Urinary bladder (tissue), 4 donors: Measurements from ENCODE around the gene TMEM244. TPM values are rescaled to one million over a fixed set of nuclear protein-coding genes. Genes with fewer than 3 reads are reported as not detected.

Source experiments
- DNase-seq: peaks from one replicate; pipeline ENCODE4 v3.0.0-alpha.2; 2015; ENCODE audit errors: extremely low spot score
- H3K27ac ChIP-seq: one replicate; pipeline ENCODE4 v1.5.1; 2013; ENCODE audit warnings: low read depth, mild to moderate bottlenecking, moderate library complexity
- H3K36me3 ChIP-seq: one replicate; pipeline ENCODE4 v1.6.1; 2013; ENCODE audit warnings: mild to moderate bottlenecking, moderate library complexity; ENCODE audit not compliant: insufficient read depth
- H3K4me1 ChIP-seq: one replicate; pipeline ENCODE4 v1.6.1; 2013; ENCODE audit warnings: mild to moderate bottlenecking, moderate library complexity; ENCODE audit not compliant: insufficient read depth
- H3K4me3 ChIP-seq: one replicate; pipeline ENCODE4 v1.5.1; 2013; ENCODE audit warnings: low read depth, low read length
- WGBS: extraction: QIAGEN DNeasy Blood & Tissue Kit; methylation state at CpG from one replicate; pipeline ENCODE4 v1.1.7; 2013; 5-methylcytosine and 5-hydroxymethylcytosine counted together
- polyA plus RNA-seq: library from polyadenylated mRNA; stranded (reverse); fragments of 200-250 nt; gene quantifications from one replicate; pipeline ENCODE4 v1.2.3, GENCODE V29; 2013
- total RNA-seq: library from RNA; depleted of rRNA; stranded (reverse); fragments of >200 nt; gene quantifications from one replicate; pipeline ENCODE4 v1.2.3, GENCODE V29; 2014
- donor health status: healthy with polysubstance abuse.
- donor health status: healthy.

Gene TMEM244
- not detected for total RNA-seq
- polyA plus RNA-seq: not detected

DNA sequence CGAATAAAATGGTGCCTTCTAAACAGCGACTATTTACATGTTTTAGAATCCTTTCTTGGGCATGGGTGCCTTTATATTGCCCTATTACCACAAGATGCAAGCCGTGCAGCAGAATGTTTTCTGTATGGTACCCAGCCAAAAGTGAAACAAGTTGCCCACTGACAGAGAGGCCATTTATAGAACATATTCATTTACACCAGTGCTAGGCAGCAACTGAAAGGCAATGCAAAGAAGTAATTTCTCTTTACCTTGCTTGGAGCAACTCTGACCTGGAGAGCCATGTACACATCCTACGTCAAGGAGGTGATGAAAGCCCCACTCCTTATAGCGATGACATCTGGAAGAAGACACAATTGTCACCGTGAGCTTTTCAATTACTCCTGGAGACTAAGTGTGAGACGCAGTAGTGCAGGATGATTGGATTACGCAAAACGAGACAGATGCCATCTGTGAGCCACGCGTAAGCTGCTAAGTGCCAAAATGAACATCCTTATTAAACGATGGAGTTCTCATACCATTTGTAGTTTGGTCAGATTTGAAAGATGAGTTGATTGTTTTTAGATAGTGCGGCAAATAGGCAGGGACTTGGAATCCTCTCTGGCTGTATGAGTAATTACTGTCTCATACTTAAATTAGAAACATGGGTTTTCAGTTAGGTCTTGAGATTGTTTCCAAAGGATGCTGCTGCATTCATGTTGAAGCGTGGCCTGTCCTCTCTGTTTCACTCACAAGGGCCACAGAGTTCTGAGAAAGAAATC, at the start of gene TMEM244:
Gene TMEM244 (minus strand): TSS at position 408 of the 758 bp plus-strand sequence. CDS start 127 bp downstream, at position 281.
- DNase-seq: no peak
- Histone ChIP-seq H3K4me3 (no peak within 1 kb of the TSS), H3K4me1 (no peaks in the 10 kb centered on the region), H3K36me3 (no peaks in the 10 kb centered on the region), H3K27ac (no peak within 1 kb of the TSS)
- WGBS: 77% methylated on average over 14 of the region's 14 CpGs

DNA sequence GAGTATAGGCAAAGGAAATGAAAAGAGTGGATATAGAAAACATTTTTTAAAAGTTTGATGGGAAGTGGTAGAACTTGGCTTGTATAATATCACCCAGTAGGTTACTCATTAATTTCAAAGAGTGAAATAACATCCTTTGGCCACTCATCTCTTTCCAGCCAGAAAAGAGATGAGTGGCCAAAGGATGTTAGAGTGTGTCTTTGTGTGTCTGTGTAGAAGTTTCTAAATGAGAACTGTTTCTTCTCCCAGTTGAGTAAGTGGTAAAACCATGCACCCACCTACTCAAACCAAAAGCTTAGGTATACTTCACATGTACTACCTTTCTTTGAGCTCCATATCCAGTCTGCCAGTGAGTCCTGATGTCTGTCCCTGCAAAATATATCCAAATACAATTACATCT, 47.7 kb upstream of the TMEM244 start:
- no peak overlapping the region for H3K27ac ChIP-seq
- no peak for DNase-seq
- no peak overlapping the region for H3K4me3 ChIP-seq
- no peaks in the 10 kb centered on the region for H3K36me3 ChIP-seq
- H3K4me1 ChIP-seq: no peaks in the 10 kb centered on the region

- Histone ChIP-seq H3K36me3 (no peaks in the 10 kb centered on the region), H3K27ac (no peak overlapping the region), H3K4me3 (no peak overlapping the region), H3K4me1 (no peaks in the 10 kb centered on the region)
- no peak for DNase-seq
- 89% methylated on average over 2 of the region's 2 CpGs for WGBS
Observed at GRCh38 chr6:129908356-129908755, 47.2 kb upstream of the TMEM244 start.

- no peak overlapping the region for H3K4me3 ChIP-seq
- WGBS: 78% methylated on average over 3 of the region's 3 CpGs
- no peak overlapping the region for H3K27ac ChIP-seq
- no peaks in the 10 kb centered on the region for H3K36me3 ChIP-seq
- no peak for DNase-seq
- H3K4me1 ChIP-seq: no peaks in the 10 kb centered on the region
Observed at GRCh38 chr6:129906515-129907077, 45.5 kb upstream of the TMEM244 start.

DNA sequence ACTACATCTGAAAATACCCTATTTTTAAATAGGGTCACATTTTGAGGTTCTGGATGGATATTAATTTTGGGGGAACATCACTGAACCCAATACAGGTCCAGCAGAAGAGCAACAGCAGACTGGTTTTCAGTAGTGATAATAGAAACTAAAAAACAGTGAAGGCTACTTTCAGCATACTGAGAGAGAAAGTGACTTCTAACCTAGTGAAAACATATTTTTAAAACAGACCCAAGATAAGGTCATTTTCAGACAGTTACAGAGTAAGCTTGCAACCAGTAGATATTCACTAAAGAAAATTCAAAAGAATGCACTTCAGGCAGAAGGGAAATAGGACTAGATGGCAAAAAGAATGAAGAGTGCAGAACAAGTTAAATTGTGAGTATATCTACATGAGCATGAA, 42.0 kb upstream of the TMEM244 start:
- Histone ChIP-seq H3K27ac (no peak overlapping the region), H3K4me1 (no peaks in the 10 kb centered on the region), H3K36me3 (no peaks in the 10 kb centered on the region), H3K4me3 (no peak overlapping the region)
- DNase-seq: no peak

DNA sequence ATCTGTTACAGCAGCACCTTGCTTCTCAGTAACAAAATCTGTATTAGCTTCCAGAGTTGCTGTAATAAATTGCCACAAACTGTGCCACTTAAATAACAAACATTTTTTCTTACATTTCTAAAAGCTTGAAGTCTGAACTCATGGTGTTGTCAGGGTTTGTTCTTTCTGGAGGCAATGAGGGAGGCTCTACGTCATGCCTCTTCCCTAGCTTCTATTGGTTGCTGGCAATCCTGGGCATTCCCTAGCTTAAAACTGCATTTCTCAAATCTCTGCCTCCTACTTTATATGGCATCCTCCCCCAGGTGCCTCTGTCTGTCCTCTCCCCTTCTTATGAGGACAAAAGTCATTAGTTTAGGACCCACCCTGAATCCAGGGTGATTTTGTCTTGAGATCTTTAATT, 41.6 kb upstream of the TMEM244 start:
- Histone ChIP-seq H3K36me3 (no peaks in the 10 kb centered on the region), H3K27ac (no peak overlapping the region), H3K4me3 (no peak overlapping the region), H3K4me1 (no peaks in the 10 kb centered on the region)
- no peak for DNase-seq
- WGBS: 86% methylated on average over 1 of the region's 1 CpG

DNA sequence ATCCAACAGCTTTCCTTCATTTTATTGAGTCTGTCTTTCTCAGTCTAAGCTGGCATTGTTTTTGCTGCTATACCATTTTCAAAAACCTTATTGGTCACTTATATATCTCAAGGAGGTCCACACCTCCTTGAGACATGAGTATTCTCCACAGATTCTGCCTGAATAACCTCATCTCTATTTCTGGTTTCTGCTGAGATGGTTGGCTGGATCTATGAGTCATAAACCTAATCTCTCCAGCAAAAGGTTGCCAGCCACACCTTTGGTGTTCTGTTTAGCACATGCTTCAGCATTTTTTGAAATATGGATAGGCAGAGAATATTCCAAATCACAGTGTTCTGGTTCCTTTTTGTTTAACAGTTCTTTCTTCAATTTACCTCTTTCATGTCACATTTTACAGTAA, 40.8 kb upstream of the TMEM244 start:
- Histone ChIP-seq H3K27ac (no peak overlapping the region), H3K36me3 (no peaks in the 10 kb centered on the region), H3K4me3 (no peak overlapping the region), H3K4me1 (no peaks in the 10 kb centered on the region)
- DNase-seq: no peak

GRCh38 chr6:129895692-129896091, 34.6 kb upstream of the TMEM244 start:
- H3K4me3 ChIP-seq: no peak overlapping the region
- H3K27ac ChIP-seq: no peak overlapping the region
- DNase-seq: no peak
- no peaks in the 10 kb centered on the region for H3K36me3 ChIP-seq
- no peaks in the 10 kb centered on the region for H3K4me1 ChIP-seq

GRCh38 chr6:129894921-129895320, 33.8 kb upstream of the TMEM244 start:
- 89% methylated on average over 3 of the region's 3 CpGs for WGBS
- Histone ChIP-seq H3K4me3 (no peak overlapping the region), H3K4me1 (no peaks in the 10 kb centered on the region), H3K36me3 (no peaks in the 10 kb centered on the region), H3K27ac (no peak overlapping the region)
- no peak for DNase-seq

- Histone ChIP-seq H3K36me3 (no peaks in the 10 kb centered on the region), H3K4me1 (no peaks in the 10 kb centered on the region), H3K27ac (no peak overlapping the region), H3K4me3 (no peak overlapping the region)
- no peak for DNase-seq
Observed at GRCh38 chr6:129893640-129894039, 32.5 kb upstream of the TMEM244 start.

DNA sequence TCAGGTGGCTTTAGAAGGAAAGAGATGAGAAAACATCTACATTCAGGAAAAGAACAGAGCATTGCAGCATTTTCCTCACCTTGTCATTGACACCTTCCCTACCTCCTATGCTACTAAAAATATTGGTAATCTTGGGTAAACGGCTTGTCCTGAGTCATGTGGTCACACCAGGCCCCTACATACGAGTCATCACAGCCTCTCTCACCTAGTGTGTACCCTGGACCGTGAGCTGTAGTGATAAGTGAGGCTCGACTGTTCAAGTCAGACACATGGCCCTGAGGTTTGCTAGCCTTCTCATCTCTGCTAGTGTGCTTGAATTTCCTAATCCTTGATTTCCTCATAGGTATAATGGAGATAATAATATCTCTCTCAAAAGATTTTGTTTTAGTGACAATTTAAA, 29.6 kb upstream of the TMEM244 start:
- H3K36me3 ChIP-seq: no peaks in the 10 kb centered on the region
- H3K4me3 ChIP-seq: no peak overlapping the region
- no peaks in the 10 kb centered on the region for H3K4me1 ChIP-seq
- no peak overlapping the region for H3K27ac ChIP-seq
- DNase-seq: no peak
- 53% methylated on average over 4 of the region's 4 CpGs for WGBS

- no peak overlapping the region for H3K27ac ChIP-seq
- H3K36me3 ChIP-seq: no peaks in the 10 kb centered on the region
- WGBS: 57% methylated on average over 2 of the region's 2 CpGs
- H3K4me1 ChIP-seq: no peaks in the 10 kb centered on the region
- H3K4me3 ChIP-seq: no peak overlapping the region
- DNase-seq: no peak
Observed at GRCh38 chr6:129890164-129890563, 29.0 kb upstream of the TMEM244 start.

- H3K36me3 ChIP-seq: no peaks in the 10 kb centered on the region
- H3K4me3 ChIP-seq: no peak overlapping the region
- DNase-seq: no peak
- H3K27ac ChIP-seq: no peak overlapping the region
- no peaks in the 10 kb centered on the region for H3K4me1 ChIP-seq
- WGBS: 89% methylated on average over 1 of the region's 1 CpG
Observed at GRCh38 chr6:129889580-129889979, 28.5 kb upstream of the TMEM244 start.

DNA sequence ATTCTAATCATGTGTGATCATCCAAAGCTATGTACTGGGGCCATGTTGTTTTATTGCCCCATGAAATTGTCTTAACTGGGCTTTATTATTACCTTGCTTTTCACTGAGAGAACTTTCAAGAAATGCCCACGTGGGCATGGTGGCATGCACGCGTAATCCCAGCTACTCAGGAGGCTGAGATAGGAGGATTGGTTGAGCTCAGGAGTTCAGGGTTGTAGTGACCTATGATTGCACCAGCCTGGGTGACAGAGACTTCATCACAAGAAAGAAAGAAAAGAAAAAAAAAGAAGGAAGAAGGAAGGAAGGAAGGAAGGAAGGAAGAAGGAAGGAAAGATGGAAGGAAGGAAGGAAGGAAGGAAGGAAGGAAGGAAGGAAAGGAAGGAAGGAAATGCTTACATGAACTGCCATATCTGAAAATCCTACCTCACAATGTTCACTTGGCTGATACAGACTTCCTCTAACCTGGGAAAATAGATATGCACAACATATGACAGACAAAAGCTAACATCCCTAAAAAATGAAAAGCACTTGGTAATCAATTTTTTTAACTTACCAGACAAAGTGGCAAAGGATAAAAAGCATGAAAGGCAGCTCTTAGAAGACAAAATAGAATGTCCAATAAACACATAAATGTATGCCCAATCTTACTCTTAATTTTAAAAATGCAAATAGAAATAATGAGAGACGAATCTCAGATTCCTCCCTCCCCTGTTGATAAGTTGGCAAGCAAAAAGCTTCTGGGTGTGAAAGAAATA, 25.5 kb upstream of the TMEM244 start:
- Histone ChIP-seq H3K36me3 (no peaks in the 10 kb centered on the region), H3K4me3 (no peak overlapping the region), H3K4me1 (no peaks in the 10 kb centered on the region), H3K27ac (no peak overlapping the region)
- WGBS: 76% methylated on average over 4 of the region's 4 CpGs
- DNase-seq: no peak
